Posterior vena cava (tissue), 2 donors: ENCODE measurements around the gene LZTS2. TPM values are rescaled to one million over a fixed set of nuclear protein-coding genes. Genes with fewer than 3 reads are reported as not detected.
"Not testable (repeated sequence)": the region's sequence is repeated elsewhere in the genome, so short reads cannot be mapped to it uniquely, and the experiment has no call there.

Experiments
- DNase-seq: peaks from one replicate; pipeline ENCODE4 v3.0.0-alpha.2; 2020; ENCODE audit warnings: low spot score
- intact Hi-C, 2 donors: fragments of 100-400 bp; cut with DNase I; formaldehyde crosslinking; loops; one replicate each; pipeline versions ENCODE4 v1.14.1 to v1.14.2; 2022 to 2023
- total RNA-seq, 2 donors: library from RNA; stranded (reverse); fragmentation: NEBNext Ultra II Directional; extraction: Animal tissue kit (Norgen Biotek cat#: 25700); gene quantifications; one replicate each; pipeline ENCODE4 v1.2.1, GENCODE V29; 2021
- donor health status: DM: yes; HTN: yes; CAD: no.
- donor health status: DM: yes; HTN: yes; CAD: no.

LZTS2 gene
- total RNA-seq, 2 donors from 2014 or later: 71.4 to 91.3 TPM

DNA sequence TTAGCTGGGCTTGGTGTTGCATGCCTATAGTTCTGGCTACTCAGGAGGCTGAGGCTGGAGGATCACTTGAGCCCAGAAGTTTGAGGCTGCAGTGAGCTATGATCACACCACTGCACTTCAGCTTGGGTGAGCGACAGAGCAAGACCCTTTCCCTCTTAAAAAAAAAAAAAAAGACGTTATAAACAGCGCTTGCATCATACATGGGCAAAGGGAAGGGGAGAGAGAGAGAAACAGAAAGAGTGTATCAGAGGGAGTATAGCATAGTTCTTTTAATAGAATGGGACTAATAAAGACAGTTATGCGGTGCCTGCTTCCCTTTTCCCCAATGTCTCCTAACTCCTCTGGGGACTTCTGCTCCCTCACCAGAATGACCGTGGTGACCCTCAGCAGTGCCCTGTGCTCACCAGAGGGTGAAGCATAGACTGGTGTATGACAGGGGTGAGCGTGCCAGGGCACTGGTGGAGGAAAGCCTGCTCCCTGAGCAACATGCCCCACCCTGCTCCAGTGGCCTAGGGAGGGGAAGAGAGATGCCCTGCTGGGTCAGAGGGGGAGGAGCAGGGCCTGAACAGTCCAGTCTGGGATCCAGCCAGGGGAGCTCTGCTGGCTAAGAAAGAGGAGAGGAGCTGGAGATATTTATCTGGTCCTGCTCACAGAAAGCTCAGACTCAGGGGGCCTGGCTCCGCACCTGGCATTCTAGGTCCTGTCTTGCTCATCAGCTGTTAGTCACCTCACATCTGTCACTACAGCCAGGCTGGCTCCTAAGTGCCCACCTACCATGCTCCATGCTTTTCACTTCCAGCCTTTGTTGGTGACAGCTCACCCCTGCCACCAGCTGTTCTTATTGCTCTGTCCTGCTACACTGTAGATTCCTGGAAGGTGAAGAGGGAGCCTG, 29.1 kb downstream of the LZTS2 start:
- DNase-seq: no peak
- intact Hi-C loops: no loop called here

GRCh38 chr10:101029520-101030295, 30.1 kb downstream of the LZTS2 start:
- DNase-seq: no peak
- intact Hi-C loops: no loop called here

DNA sequence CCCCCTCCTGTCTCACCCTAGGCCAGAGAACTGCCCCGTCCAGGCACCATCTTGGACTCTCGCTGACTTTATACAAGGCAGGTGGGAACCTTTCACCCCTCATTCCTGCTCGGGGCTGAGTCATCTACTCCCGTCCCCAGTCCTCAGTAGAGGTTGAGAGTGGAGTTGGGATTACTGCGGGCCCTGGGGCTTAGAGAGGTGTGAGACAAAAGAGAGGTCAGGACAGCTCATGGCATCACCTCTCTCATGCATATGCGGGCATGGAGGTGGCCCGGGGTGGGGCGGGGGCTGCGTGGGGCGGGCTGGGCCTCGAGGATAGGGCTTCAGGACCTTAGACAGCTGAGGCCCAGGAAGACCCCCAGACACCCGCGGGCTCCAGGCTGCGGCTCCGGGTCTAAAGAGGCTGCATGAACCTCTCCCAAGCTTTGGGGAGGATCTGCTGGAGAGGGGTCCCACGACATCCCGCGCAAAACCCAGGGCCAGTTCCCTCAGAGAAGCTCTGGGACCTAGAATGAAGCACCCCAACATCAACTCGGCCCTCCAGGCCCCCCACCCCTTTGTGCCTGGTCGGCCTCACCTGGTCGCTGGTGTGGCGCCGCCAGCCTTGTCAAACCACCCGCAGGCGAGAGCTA, 31.0 kb downstream of the LZTS2 start:
- intact Hi-C loops: no loop called here

GRCh38 chr10:101031128-101031795, 31.7 kb downstream of the LZTS2 start, which contains the start of the genes PDZD7 and SFXN3:
TSS of gene PDZD7 (minus strand) at chr10:101031129. CDS start at chr10:101030219, 910 bp downstream.
TSS of gene SFXN3 (plus strand) at chr10:101031234. CDS start at chr10:101034695, 3,461 bp downstream.
- peak; percentile 99 for DNase-seq
- intact Hi-C loops: no loop called here

More for the DNA sequence above, 31.0 kb downstream of the LZTS2 start:
- no peak for DNase-seq

DNA sequence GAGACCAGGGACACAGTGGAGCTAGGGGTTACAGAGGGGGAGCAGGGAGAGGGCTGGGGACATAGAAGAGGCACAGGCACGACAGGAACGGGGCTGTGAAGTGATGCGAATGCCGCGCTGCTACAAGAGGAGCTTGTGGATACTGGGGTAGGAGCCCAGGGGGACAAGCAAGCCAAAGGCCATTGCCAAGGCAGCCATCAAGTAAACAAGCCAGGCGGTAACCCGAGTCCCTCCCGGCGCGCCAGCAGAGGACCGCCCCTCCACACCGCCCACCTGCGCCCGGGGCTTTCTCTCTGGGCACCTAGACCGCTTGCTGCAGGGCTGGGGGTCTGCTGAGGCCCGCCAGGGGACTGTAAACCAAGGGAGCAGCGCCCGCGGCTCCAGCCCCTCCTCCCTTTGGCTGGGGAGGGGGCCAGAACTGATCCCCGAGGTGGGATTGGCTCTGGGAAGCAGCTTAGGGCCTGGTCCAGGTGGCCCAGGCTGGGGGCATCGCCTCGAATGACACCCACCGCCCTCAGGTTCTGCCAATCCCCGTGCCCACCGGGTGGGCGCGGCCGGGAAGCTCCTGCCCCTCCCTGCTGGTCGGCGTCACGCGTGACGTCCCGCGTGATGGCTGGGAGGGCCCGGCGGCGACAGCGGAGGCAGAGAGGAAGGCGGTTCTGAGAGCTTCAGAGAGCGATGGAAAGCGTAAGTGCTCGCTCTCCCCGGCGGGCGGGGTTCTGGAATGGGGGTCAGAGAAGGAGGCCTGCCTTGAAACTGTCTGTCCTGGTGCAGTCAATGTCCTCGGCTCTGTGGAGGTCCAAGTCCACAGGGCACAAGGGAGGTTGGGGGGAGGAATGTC, 32.4 kb downstream of the LZTS2 start:
- intact Hi-C loops: no loop called here
- DNase-seq: peak; percentile 97

GRCh38 chr10:101032637-101033224, 33.1 kb downstream of the LZTS2 start:
- intact Hi-C loops: no loop called here
- DNase-seq: peak; percentile 88

- no peak for DNase-seq
- intact Hi-C loops: no loop called here
Observed at GRCh38 chr10:101033276-101033675, 33.7 kb downstream of the LZTS2 start.

DNA sequence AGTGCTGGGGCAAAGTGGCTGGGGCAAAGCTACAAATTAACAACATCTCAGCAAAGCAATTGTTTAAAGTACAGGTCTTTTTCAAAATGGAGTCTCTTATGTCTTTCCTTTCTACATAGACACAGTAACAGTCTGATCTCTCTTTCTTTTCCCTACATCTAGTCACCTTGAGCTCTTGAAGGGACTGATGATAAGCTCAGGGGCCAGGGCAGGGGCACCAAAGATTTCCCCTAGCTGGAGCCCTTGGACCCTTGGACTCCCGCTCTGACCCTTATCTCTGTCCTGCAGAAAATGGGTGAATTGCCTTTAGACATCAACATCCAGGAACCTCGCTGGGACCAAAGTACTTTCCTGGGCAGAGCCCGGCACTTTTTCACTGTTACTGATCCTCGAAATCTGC, 34.8 kb downstream of the LZTS2 start:
- intact Hi-C loops, DNase-seq: not testable (repeated sequence)

- intact Hi-C loops: no loop called here
Observed at GRCh38 chr10:101035314-101035713, 35.7 kb downstream of the LZTS2 start.

GRCh38 chr10:101035916-101036702, 36.5 kb downstream of the LZTS2 start:
- intact Hi-C loops: no loop called here
- no peak for DNase-seq

More at GRCh38 chr10:101035314-101035713, 35.7 kb downstream of the LZTS2 start:
- no peak for DNase-seq

DNA sequence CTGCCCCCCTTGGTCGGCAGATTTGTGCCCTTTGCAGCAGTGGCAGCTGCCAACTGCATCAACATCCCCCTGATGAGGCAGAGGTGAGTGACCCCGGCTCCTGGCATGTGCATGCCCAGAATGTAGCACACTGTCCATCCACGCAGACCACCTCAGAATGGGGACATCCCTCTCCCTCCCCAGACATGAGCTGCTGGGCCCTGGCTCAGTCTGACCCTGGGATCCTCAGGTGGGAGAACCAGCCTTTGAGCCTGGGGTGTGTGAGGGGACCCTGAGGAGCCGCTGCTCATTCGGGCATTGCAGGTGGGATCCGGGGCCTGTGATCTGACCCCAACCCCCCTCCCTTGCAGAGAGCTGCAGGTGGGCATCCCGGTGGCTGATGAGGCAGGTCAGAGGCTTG, 37.1 kb downstream of the LZTS2 start:
- DNase-seq: no peak

GRCh38 chr10:101038484-101038883, 38.9 kb downstream of the LZTS2 start:
- DNase-seq: no peak
- intact Hi-C loops: no loop called here

More for the DNA sequence above, 37.1 kb downstream of the LZTS2 start:
- intact Hi-C loops: no loop called here

GRCh38 chr10:101040061-101040460, 40.5 kb downstream of the LZTS2 start:
- intact Hi-C loops: no loop called here
- DNase-seq: no peak

DNA sequence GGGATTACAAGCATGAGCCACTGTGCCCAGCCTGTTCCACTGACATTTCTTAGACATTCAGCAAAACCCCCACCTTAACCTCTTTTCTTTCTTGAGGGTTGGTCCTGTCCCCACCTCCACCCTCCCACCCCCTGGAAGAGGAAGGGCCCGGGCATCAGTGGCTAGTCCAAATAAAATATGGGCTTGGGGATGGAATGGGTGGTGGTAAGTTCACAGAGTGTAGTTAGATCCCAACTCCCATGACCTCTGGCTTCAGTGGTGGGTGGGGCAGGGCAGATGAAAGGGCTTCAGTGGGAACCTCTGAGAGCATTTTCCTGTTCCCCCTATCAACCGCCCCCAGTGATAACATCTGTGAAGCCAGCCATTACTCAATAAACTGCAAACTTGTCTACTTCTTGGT, 41.2 kb downstream of the LZTS2 start:
- intact Hi-C loops: loop anchor here in 1 of 2 donors (1.0 kb wide), 1 partner anchor 26 kb away; no protein-coding TSS in a partner anchor
- DNase-seq: no peak

DNA sequence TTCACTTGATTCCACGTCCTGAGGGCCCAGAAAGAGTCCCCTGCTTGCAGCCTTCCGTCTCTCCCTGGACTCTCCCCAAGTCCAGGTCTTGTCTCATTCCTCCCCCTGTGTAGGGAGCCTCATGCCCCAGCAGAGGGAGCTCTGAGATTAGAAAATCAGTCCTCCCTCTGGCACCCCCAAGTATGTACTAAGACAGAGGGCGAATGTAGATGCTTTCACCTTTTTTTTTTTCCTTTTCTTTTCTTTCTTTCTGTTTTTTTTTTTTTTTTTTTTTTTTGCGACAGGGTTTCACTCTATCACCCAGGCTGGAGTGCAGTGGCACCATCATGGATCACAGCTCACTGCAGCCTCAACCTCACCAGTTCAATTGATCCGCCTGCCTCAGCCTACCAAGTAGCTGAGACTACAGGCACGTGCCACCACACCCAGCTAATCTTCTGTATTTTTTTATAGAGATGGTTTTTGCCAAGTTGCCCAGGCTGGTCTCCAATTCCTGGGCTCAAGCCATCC, 41.7 kb downstream of the LZTS2 start:
- intact Hi-C loops: loop anchor here in 1 of 2 donors (1.0 kb wide), 1 partner anchor 26 kb away; no protein-coding TSS in a partner anchor
- peak; percentile 91 for DNase-seq

DNA sequence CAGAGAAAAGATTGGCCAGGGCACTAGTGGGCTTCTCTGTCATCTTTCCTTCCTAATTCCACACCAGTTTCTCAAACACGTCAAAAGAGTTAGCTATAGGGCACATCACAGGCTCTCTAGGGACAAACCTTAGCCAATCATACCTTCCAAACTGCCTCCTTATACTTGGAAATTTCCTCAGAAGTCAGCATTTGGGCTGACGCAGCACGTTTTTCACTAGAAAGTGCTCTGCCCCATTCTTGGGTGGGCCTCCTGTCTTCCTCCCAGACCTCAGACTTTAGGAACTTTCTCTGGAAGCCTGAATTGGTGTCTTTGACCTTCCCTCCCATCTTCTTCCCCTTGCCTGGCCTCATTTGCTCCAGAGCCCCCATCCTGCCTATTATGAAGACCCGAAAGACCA, 42.5 kb downstream of the LZTS2 start:
- intact Hi-C loops: no loop called here
- no peak for DNase-seq
